Cerebellar cortex (tissue), 1 donor: ENCODE measurements around the gene IL1RAP.
"Not testable (repeated sequence)": the region's sequence is repeated elsewhere in the genome, so short reads cannot be mapped to it uniquely, and the experiment has no call there.

Experiments
- DNase-seq: peaks from one replicate; pipeline ENCODE4 v3.0.0-alpha.2; 2015; ENCODE audit warnings: low spot score

The IL1RAP gene

GRCh38 chr3:190666821-190667220 lies 152.9 kb downstream of the IL1RAP start:
- DNase-seq = no peak

GRCh38 chr3:190671658-190672057 lies 157.8 kb downstream of the IL1RAP start:
- no peak for DNase-seq

GRCh38 chr3:190673148-190673547 lies 159.3 kb downstream of the IL1RAP start:
- DNase-seq = no peak

GRCh38 chr3:190676481-190676880 lies 162.6 kb downstream of the IL1RAP start:
- no peak for DNase-seq

- no peak for DNase-seq
Observed at GRCh38 chr3:190677001-190677400, 163.1 kb downstream of the IL1RAP start.

- DNase-seq = not testable (repeated sequence)
Observed at GRCh38 chr3:190677868-190678267, 164.0 kb downstream of the IL1RAP start.

GRCh38 chr3:190680691-190681090 lies 166.8 kb downstream of the IL1RAP start:
- no peak for DNase-seq

GRCh38 chr3:190684776-190685175 lies 170.9 kb downstream of the IL1RAP start:
- no peak for DNase-seq

GRCh38 chr3:190686011-190686410 lies 172.1 kb downstream of the IL1RAP start:
- DNase-seq = no peak

GRCh38 chr3:190690246-190690645 lies 176.4 kb downstream of the IL1RAP start:
- no peak for DNase-seq

- DNase-seq = no peak
Observed at GRCh38 chr3:190692256-190692655, 178.4 kb downstream of the IL1RAP start.

- DNase-seq = no peak
Observed at GRCh38 chr3:190694335-190695001, 180.6 kb downstream of the IL1RAP start.

GRCh38 chr3:190695225-190695624 lies 181.3 kb downstream of the IL1RAP start:
- DNase-seq = no peak

- DNase-seq = no peak
Observed at GRCh38 chr3:190695994-190696393, 182.1 kb downstream of the IL1RAP start.

- peak; percentile 23 for DNase-seq
Observed at GRCh38 chr3:190696777-190697501, 183.1 kb downstream of the IL1RAP start.

- no peak for DNase-seq
Observed at GRCh38 chr3:190697502-190697830, 183.6 kb downstream of the IL1RAP start.

- no peak for DNase-seq
Observed at GRCh38 chr3:190697901-190698300, 184.0 kb downstream of the IL1RAP start.

- DNase-seq = no peak
Observed at GRCh38 chr3:190699776-190700175, 185.9 kb downstream of the IL1RAP start.

- DNase-seq = peak; percentile 16
Observed at GRCh38 chr3:190701096-190701532, 187.2 kb downstream of the IL1RAP start.

GRCh38 chr3:190706582-190706981 lies 192.7 kb downstream of the IL1RAP start:
- DNase-seq = no peak
